ENCODE measurements around the gene NRAS.

NRAS gene

DNA sequence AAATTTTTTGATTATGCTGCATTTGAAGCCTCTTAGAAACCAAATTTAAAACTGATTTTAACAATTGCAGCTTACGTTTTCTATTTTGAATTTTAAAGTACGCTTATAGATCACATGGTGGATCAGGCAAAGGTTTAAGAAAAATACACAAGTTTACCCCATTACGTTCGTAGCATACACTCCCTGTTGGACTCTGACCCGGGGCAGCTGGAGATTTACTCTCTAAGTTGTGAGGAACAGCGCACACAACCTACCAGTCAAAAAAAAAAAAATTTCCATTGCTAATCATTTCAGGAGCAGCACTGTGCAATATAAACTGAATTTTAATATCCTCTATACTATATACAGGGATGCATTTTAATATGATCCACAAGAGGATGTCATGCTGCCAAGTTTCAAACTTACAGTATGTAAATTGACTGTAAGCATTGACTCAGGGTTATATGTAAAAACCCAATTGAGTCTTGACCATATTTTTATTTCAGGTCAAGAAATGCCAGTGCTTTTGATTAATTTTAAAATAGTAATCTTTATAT lies 20.8 kb upstream of the NRAS start:
- H3K36me3 ChIP-seq (ENCODE audit: control insufficient read depth, insufficient read depth, low read length) = peaks cover 10% of the 10 kb centered on the region
- TF ChIP-seq, protein P1, sequence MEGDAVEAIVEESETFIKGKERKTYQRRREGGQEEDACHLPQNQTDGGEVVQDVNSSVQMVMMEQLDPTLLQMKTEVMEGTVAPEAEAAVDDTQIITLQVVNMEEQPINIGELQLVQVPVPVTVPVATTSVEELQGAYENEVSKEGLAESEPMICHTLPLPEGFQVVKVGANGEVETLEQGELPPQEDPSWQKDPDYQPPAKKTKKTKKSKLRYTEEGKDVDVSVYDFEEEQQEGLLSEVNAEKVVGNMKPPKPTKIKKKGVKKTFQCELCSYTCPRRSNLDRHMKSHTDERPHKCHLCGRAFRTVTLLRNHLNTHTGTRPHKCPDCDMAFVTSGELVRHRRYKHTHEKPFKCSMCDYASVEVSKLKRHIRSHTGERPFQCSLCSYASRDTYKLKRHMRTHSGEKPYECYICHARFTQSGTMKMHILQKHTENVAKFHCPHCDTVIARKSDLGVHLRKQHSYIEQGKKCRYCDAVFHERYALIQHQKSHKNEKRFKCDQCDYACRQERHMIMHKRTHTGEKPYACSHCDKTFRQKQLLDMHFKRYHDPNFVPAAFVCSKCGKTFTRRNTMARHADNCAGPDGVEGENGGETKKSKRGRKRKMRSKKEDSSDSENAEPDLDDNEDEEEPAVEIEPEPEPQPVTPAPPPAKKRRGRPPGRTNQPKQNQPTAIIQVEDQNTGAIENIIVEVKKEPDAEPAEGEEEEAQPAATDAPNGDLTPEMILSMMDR (IDR thresholded peaks at IDR 0.05; ENCODE audit: insufficient read depth, low read length, poor library complexity, severe bottlenecking) = no peak
- no peaks in the 10 kb centered on the region for H3K27me3 ChIP-seq (replicated peaks; ENCODE audit: control insufficient read depth, insufficient read depth, low read length)
- DNase-seq (ENCODE audit: extremely low read depth, insufficient read length) = no peak
- H3K4me3 ChIP-seq (replicated peaks; ENCODE audit: low read depth, low read length) = no peak overlapping the region

DNA sequence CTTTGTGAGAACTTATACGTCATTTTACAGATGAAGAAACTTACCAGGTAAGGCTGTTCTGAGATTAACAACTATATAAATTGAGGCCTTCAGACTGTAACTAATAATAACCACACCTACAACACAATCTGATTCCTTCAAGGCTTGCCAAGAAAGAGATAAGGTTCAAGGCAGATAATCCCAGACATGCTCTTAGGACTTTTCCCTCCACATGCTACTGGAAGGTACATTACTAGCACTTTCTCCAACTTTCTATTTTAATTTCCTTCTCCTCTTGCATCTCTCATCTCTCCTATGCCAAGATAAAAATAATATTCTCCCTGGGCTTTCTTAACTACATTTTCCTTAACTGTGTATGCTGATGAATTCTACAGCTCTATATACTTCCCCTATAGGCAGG lies 18.9 kb upstream of the NRAS start:
- H3K27me3 ChIP-seq (replicated peaks; ENCODE audit: control insufficient read depth, insufficient read depth, low read length) = no peaks in the 10 kb centered on the region
- no peak for DNase-seq (ENCODE audit: extremely low read depth, insufficient read length)
- TF ChIP-seq, protein P1 (IDR thresholded peaks at IDR 0.05; ENCODE audit: insufficient read depth, low read length, poor library complexity, severe bottlenecking) = no peak
- peaks cover 11% of the 10 kb centered on the region for H3K36me3 ChIP-seq (ENCODE audit: control insufficient read depth, insufficient read depth, low read length)
- no peak overlapping the region for H3K4me3 ChIP-seq (replicated peaks; ENCODE audit: low read depth, low read length)

DNA sequence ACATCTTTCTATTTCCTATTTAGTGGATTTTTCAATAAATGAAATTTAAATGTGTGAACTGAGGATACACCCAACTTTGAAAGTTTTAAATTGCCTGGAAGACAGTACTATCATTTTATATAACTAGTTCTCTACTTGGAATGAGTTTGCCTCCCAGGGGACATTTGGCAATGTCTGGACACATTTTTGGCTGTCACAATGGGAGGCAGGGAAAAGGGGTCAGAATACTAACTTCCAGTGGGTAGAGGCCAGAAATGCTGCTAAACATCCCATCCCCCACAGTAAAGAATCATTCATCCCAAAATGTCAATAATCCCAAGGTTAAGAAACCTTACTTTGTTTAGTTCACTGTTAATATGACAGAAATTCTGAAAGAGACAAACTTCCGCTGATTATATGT lies 13.2 kb upstream of the NRAS start:
- no peak for DNase-seq (ENCODE audit: extremely low read depth, insufficient read length)
- Histone ChIP-seq H3K36me3 (ENCODE audit: control insufficient read depth, insufficient read depth, low read length) (peaks cover 10% of the 10 kb centered on the region), H3K4me3 (replicated peaks; ENCODE audit: low read depth, low read length) (no peak overlapping the region), H3K27me3 (replicated peaks; ENCODE audit: control insufficient read depth, insufficient read depth, low read length) (no peaks in the 10 kb centered on the region)
- TF ChIP-seq, protein P1 (IDR thresholded peaks at IDR 0.05; ENCODE audit: insufficient read depth, low read length, poor library complexity, severe bottlenecking) = no peak

DNA sequence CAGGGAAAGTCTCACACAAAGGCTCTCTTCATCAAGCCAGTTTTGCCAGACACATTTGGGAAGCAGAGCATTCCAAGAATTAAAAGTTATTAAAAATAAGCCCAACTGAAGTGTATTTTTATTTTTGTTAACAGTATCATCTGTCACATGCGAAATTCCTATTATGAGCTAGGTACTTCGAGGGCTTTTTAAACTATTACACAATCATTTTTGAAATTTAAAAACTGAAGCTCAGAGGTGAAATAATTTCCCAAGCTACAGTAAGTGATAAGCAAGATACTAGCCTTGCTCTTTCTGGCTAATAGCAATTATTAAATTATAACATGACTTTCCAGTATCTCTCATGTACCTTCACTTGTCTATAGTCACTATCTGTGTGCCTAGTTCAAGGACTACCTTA lies 12.0 kb upstream of the NRAS start:
- Histone ChIP-seq H3K27me3 (replicated peaks; ENCODE audit: control insufficient read depth, insufficient read depth, low read length) (no peaks in the 10 kb centered on the region), H3K4me3 (replicated peaks; ENCODE audit: low read depth, low read length) (no peak overlapping the region), H3K36me3 (ENCODE audit: control insufficient read depth, insufficient read depth, low read length) (peaks cover 11% of the 10 kb centered on the region)
- DNase-seq (ENCODE audit: extremely low read depth, insufficient read length) = no peak
- TF ChIP-seq, protein P1 (IDR thresholded peaks at IDR 0.05; ENCODE audit: insufficient read depth, low read length, poor library complexity, severe bottlenecking) = no peak

DNA sequence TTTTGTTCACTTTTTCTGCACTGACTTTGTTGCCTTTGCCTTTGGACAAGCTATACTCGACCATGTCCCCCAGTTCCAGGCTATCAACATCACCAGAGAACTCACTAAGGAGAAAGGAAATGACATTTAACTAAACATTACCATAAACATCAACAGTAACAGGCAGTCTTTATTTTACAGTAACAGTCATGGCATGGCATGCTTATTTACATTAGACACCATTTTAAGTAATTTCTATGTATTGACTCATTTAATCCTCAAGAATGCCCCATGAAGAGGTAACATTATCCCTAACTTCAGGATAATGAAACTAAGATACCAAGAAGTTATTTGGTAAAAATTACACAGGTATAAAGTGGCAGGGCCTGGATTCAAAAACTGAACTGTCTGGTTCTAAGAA lies 8.7 kb upstream of the NRAS start:
- no peaks in the 10 kb centered on the region for H3K27me3 ChIP-seq (replicated peaks; ENCODE audit: control insufficient read depth, insufficient read depth, low read length)
- no peak for DNase-seq (ENCODE audit: extremely low read depth, insufficient read length)
- H3K4me3 ChIP-seq (replicated peaks; ENCODE audit: low read depth, low read length) = no peak overlapping the region
- TF ChIP-seq, protein P1 (IDR thresholded peaks at IDR 0.05; ENCODE audit: insufficient read depth, low read length, poor library complexity, severe bottlenecking) = no peak
- H3K36me3 ChIP-seq (ENCODE audit: control insufficient read depth, insufficient read depth, low read length) = peaks cover 12% of the 10 kb centered on the region

DNA sequence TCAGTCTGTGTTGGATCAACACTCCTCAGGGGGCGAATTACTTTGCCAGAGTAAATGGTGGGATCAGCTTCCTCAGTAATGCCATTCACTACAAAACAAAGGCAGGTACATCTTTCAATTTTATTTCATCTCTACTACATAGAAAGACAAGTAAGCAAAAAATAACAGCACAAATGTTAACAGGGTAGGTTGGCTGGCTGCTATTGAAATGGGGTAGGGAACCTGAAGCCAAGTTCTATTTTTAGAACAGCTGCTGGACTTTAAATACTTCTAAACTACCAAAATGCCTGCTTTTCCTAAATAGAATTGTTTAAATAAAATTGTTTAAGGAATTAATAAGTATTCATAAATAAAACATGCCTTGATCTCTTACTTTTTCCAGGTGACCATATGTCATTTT lies 7.3 kb upstream of the NRAS start:
- DNase-seq (ENCODE audit: extremely low read depth, insufficient read length) = no peak
- Histone ChIP-seq H3K4me3 (replicated peaks; ENCODE audit: low read depth, low read length) (no peak overlapping the region), H3K27me3 (replicated peaks; ENCODE audit: control insufficient read depth, insufficient read depth, low read length) (no peaks in the 10 kb centered on the region), H3K36me3 (ENCODE audit: control insufficient read depth, insufficient read depth, low read length) (peaks cover 14% of the 10 kb centered on the region)
- TF ChIP-seq, protein P1 (IDR thresholded peaks at IDR 0.05; ENCODE audit: insufficient read depth, low read length, poor library complexity, severe bottlenecking) = no peak
